HG03108 (cell line): ENCODE data around the gene CAMSAP2.

Experiments used
- ATAC-seq: cut with Tn5 transposase; IDR thresholded peaks from one replicate; pipeline ENCODE4 v1.9.1; 2021; ENCODE audit warnings: moderate library complexity; ENCODE audit not compliant: unreplicated experiment

CAMSAP2 gene

GRCh38 chr1:200895801-200896530 lies 157.3 kb downstream of the CAMSAP2 start:
- ATAC-seq, result peak; percentile 43

- no peak for ATAC-seq
Measured at GRCh38 chr1:200896531-200897196, 158.0 kb downstream of the CAMSAP2 start.

GRCh38 chr1:200897259-200897658 lies 158.6 kb downstream of the CAMSAP2 start:
- ATAC-seq, result no peak

GRCh38 chr1:200899015-200899386 lies 160.3 kb downstream of the CAMSAP2 start:
- no peak for ATAC-seq

GRCh38 chr1:200899451-200899915 lies 160.8 kb downstream of the CAMSAP2 start:
- ATAC-seq, result no peak

GRCh38 chr1:200899954-200900867 lies 161.5 kb downstream of the CAMSAP2 start:
- no peak for ATAC-seq

GRCh38 chr1:200900877-200901276 lies 162.2 kb downstream of the CAMSAP2 start:
- ATAC-seq, result no peak

GRCh38 chr1:200901350-200901749 lies 162.7 kb downstream of the CAMSAP2 start:
- no peak for ATAC-seq

GRCh38 chr1:200901796-200902444 lies 163.2 kb downstream of the CAMSAP2 start:
- no peak for ATAC-seq

- no peak for ATAC-seq
Measured at GRCh38 chr1:200903793-200904192, 165.1 kb downstream of the CAMSAP2 start.

GRCh38 chr1:200904772-200905171 lies 166.1 kb downstream of the CAMSAP2 start:
- no peak for ATAC-seq

GRCh38 chr1:200905411-200906052 lies 166.8 kb downstream of the CAMSAP2 start:
- ATAC-seq, result peak; percentile 43

GRCh38 chr1:200906491-200906890 lies 167.8 kb downstream of the CAMSAP2 start:
- ATAC-seq, result no peak

GRCh38 chr1:200907611-200908097 lies 169.0 kb downstream of the CAMSAP2 start:
- ATAC-seq, result peak; percentile 47

GRCh38 chr1:200908191-200908868 lies 169.6 kb downstream of the CAMSAP2 start:
- ATAC-seq, result no peak

GRCh38 chr1:200909071-200909470 lies 170.4 kb downstream of the CAMSAP2 start:
- no peak for ATAC-seq

GRCh38 chr1:200909757-200910239 lies 171.1 kb downstream of the CAMSAP2 start:
- ATAC-seq, result peak; percentile 48
